ENCODE measurements around the gene CRTC2.
A peak's percentile ranks its signal among the peaks of the same experiment; 100 is the strongest.
"Not testable (repeated sequence)": the region's sequence is repeated elsewhere in the genome, so short reads cannot be mapped to it uniquely, and the experiment has no call there.

The CRTC2 gene, protein sequence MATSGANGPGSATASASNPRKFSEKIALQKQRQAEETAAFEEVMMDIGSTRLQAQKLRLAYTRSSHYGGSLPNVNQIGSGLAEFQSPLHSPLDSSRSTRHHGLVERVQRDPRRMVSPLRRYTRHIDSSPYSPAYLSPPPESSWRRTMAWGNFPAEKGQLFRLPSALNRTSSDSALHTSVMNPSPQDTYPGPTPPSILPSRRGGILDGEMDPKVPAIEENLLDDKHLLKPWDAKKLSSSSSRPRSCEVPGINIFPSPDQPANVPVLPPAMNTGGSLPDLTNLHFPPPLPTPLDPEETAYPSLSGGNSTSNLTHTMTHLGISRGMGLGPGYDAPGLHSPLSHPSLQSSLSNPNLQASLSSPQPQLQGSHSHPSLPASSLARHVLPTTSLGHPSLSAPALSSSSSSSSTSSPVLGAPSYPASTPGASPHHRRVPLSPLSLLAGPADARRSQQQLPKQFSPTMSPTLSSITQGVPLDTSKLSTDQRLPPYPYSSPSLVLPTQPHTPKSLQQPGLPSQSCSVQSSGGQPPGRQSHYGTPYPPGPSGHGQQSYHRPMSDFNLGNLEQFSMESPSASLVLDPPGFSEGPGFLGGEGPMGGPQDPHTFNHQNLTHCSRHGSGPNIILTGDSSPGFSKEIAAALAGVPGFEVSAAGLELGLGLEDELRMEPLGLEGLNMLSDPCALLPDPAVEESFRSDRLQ

DNA sequence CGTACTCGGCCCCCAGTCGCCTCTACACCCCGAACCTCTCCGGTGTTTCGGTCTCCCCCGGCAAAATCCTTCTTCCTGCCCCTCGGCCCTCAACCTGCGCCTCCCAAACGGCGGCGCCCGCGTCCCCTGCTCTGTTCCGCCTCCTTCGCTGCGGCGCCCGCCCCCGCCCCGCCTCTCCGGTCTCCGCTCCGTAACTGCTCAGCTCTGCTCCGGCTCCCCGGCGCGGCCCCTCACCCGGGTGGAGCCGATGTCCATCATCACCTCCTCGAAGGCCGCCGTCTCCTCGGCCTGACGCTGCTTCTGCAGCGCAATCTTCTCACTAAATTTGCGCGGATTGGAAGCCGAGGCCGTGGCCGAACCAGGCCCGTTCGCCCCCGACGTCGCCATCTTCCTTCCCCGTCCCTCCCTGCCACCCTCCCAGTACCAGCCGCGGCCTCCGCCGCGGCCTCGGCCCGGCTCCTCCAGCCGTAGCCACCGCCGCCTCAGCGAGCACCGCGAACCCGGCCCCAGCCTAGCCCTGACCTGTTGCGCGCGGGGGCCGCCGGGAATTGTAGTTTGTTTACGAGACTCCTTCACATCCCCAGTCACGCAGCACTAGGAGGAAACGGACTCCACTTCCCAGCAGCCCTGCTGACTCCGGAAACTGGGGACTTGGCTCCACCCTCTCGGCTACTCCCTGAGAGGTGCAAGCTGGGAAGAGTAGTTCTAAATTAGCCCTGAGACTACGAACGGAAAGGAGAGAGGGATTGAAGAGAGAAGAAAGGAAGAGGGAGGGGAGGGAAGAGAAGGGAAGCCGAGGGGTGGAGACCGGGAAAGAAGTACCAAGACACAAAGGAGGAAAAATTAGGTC is at the start of gene CRTC2:
CRTC2 (minus strand) TSS at position 502 of the 850 bp plus-strand sequence; CDS start at position 387, 115 bp downstream.
- peak; percentile 99 for DNase-seq

DNA sequence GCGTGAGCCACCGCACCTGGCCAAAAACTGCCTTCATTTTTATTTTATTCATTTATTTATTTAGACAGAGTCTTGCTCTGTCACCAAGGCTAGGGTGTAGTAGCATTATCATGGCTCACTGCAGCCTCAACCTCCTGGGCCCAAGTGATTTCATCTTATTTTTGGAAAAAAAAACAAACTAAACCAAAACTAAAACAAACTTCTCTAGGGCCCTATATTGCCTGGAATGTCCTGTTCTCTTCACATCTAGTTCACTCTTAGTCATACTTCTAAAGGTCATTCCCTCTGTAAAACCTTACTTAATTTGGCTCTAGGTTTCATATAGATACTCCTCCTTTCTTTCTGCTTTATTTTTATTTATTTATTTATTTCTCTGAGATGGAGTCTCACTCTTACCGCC is 47.7 kb upstream of the CRTC2 start:
- no peak for DNase-seq

DNA sequence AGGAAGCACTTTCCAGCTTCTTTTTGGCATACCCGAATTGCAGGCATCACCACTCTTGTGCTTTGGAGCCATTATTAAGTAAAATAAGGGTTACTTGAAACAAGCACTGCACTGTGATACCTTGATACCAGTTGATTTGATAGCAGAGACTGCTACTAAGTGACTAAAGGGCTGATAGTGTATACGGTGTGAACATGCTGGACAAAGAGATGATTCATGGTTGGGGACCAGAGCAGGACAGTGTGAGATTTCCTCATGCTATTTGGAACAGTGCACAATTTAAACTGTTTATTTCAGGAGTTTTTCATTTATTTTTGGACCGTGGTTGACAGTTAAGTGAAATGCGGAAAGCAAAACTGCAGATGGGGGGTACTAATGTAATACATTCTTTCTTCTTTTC is 42.0 kb upstream of the CRTC2 start:
- DNase-seq = no peak

DNA sequence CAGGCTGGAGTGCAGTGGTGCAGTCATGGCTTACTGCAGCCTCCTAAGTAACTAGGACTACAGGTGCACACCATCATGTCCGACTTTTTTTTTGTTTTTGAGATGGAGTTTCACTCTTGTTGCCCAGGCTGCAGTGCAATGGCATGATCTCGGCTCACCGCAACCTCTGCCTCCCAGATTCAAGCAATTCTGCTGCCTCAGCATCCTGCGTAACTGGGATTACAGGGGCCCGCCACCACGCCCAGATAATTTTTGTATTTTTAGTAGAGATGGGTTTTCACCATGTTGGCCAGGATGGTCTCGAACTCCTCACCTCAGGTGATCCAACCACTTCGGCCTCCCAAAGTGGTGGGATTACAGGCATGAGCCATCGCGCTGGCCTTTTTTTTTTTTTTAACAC is 38.5 kb upstream of the CRTC2 start:
- DNase-seq = not testable (repeated sequence)

DNA sequence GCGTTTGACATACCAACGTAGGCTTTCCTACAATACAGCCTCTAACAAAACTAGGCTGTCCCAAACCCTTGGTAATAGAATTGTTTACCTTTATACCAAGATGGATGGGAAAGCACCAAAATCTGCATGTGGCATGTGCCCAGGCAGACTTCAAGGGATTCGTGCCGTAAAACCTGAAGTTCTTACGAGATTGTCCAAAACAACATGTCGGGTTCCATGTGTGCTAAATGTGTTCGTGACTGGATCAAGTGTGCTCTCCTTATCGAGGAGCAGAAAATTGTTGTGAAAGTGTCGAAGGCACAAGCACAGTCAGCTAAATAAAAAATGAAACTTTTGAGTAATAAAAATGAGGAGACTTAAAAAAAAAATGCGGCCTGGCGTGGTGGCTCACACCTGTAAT is 37.2 kb upstream of the CRTC2 start:
- no peak for DNase-seq

DNA sequence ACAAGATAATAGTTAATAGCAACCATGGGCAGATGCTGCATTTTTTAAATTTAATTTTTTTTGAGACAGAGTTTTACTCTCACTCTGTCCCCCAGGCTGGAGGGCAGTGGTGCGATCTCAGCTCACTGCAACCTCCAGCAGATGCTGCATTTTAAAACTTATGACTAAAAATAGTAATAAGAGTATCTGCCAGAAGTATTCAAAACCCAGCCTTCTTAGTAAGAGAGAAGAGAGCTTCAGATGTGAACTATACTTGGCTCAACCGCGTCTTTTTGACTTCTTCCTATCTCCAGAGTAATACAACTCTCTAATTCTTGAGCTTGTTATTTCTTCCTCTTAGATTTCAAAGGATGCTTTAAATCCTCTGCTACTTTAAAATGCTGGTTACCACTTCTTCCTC is 36.8 kb upstream of the CRTC2 start:
- no peak for DNase-seq

DNA sequence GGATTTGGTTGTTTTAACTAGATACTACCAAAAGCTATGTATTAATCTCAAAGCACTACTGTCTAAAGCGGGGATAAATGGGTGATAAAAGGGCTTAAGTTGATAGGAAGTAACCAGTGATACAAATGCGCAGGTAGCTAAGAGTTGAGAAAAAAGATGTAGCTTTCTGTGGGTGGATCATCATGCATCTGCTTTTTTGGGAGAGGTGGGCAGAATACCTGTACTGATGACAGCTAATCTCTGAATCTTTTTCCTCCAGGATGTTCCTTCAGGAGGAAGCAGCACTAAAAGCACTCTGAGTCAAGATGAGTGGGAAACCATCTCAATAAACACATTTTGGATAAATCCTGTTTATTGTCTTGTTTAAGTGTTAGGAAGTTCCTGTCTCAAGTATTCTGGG is 33.4 kb upstream of the CRTC2 start:
- no peak for DNase-seq

DNA sequence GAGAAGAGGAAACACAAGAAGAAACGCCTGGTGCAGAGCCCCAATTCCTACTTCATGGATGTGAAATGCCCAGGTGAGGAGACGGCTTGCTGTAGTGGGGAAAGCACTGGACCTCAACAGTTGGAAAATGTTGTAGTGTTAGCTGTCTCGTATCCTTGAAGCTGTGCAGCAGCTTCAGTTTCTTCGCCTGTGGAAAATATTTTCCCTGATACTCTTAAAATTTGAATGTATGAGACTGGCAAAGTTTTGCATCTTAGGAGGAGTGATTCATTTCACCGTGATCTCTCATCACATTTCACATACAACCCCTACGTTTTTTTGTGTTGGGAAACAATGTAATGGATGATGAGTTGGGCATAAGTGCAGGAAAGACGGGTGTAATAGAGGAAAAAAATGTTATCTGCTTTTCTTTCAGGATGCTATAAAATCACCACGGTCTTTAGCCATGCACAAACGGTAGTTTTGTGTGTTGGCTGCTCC is 32.8 kb upstream of the CRTC2 start:
- no peak for DNase-seq

DNA sequence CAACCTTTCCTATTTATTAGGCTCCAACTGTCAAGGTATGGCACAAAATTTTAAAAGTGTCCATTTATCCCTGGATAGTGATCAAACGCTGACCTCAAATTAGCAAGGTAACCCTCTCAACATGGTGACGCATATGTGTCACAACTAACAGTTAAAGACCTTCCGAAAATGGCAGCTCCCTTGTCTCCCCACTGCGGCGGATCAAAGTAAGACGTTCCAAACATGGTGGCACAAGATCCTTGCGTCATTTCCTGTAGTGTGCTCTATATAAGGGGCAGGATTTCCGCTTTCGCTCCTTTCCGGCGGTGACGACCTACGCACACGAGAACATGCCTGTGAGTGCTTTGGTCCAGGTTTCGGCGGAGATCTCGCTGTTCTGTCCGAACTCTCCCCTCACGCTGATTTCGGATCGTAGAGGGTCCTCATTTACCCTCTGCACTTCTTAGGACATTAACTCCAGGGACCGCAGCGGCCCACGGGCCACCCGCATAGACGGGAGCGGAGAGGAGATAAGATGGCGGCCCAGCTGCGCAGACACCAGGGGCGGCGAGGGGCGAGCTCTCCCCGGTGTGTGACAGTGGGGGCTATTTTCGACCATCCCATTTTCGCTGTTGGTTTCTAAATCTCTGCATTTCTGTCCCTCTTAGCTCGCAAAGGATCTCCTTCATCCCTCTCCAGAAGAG is 32.2 kb upstream of the CRTC2 start, which contains the start of gene RPS27:
RPS27 (plus strand) TSS at position 295 of the 683 bp plus-strand sequence; CDS start at position 330, 35 bp downstream.
- DNase-seq = peak; percentile 99

DNA sequence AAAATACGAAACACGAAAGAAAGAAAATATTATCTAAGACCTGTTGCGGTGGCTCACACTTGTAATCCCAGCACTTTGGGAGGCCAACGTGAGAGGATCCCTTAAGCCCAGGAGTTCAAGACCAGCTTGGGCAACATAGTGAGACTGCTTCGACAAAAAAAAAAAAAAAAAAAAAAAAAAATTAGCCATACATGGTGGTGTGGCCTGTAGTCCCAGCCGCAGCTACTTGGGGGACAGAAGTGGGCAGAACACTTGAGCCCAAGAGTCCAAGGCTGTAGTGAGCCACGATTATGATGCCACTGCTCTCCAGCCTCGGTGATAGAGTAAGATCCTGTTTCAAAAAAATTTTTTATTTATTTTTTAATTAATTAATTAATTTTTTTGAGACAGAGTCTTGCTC is 29.2 kb upstream of the CRTC2 start:
- DNase-seq = no peak

DNA sequence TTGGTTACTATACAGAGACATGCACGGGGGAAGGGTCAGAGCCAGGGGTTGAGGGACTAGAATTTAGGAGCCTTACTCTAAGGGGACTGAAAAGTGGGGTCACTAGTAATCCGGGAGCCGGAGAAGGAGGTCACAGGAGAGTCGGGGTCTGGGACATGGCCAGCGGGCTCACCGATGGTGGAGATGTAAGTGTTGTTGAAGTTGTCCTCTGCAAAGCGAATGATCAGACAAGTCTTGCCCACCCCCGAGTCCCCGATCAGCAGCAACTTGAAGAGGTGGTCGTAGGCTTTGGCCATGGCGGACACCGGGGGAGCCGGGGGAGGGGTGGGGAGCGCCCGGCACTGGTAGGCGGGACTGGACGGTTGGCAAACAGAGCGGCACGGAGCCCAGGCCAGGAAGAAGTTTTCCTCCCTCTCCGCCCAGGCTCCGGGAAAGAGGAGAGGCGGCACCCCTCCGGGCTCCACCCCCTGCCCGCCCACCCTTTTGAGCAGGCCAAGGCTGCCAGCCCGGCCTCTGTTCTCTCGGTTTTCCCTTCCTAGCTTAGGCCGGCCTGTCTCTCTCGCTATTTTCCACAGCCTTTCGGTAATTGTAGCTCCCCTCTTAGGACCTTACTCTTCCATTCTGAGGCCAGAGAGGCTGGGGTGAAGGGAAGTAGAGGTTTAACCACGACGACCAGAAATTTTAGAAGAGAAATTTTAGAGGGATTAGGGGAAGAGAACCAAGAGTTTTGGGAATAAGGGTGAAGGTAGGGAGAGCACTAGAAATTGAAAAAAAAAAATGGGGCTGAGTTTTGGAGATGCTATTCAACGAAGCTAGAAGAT is 27.7 kb upstream of the CRTC2 start, which contains the start of gene RAB13:
RAB13 (minus strand) TSS at position 399 of the 821 bp plus-strand sequence; CDS start at position 296, 103 bp downstream.
- peak; percentile 62 for DNase-seq

DNA sequence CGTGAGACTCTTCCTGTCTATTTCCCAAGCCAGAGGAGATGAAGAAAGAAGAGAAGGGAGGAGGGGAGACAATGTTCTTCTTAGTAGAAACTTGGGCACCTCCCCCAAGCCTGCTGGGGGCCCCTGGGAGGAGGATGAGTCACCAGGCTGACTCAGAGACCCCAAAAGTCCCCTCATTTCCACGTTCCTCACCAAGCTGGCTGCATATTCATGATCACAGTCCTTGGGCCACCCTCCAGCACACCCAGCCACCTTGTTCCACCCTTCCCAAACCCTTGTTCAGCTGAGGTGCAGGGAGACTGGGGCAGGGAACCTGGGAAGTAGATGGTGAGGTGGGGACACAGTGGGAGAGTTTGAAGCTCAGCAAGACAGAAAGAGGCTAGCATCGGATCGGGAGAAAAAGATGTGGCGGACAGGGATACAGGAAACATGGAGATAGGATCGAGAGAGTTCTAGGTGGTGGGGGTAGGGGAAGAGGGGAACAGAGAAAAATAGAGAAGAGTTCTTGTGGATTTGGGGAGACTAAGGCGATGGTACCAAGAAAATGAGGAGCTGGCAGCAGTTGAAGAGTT is 27.0 kb upstream of the CRTC2 start:
- DNase-seq = no peak

DNA sequence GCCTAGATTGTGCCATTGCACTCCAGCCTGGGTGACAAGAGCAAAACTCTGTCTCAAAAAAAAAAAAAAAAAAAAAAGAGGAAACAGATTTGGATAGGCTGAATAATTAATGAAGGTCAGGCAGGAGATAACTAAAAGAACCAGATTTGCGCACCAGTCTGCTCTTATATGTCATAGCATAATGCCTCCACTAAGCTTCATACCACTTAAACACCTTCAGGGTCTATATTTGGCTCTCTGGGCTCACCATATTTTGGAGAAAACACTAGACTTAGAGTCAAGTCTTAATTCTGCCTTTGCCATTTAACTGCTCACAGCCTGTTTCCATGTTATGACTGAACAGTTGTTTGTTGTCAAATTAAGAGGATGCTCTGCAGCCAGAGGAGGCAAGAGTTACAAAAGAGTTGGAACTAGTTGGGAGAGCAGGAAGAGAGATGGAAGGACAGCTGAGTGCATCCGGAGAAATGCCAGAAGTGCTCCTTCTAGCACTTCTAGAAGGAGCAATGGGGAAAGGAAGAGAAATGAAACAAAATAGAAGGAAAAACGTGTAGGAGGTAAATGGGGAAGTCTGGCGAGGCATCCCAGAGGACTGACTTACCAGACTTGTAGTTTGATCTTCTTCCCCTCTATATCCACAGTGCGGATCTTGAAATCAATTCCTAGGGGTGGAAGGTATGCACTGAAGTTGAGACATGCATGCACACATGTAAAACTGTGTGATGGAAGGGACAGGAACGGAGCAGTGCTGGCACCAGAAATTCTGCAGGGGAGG is 25.9 kb upstream of the CRTC2 start:
- DNase-seq = no peak

DNA sequence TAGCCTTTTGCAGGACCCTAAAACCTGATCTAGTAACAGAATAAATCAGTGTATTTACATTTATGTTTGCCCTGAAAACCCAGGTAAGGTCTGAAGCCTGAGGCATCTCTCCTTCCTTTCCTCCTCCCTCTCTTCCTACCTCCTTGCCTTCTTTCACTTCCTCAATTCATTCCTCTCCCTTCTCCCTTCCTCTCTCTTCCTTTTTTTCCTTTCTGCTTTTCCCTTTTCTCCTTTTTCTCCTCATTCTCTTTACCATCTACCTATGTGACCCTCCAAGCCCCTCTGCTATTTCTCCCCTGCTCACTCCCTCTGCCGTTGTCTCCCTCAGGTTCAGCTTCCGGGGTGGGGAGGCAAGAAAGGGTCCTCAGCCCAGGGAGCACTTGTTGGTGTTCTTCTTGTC is 23.3 kb upstream of the CRTC2 start:
- not testable (repeated sequence) for DNase-seq

DNA sequence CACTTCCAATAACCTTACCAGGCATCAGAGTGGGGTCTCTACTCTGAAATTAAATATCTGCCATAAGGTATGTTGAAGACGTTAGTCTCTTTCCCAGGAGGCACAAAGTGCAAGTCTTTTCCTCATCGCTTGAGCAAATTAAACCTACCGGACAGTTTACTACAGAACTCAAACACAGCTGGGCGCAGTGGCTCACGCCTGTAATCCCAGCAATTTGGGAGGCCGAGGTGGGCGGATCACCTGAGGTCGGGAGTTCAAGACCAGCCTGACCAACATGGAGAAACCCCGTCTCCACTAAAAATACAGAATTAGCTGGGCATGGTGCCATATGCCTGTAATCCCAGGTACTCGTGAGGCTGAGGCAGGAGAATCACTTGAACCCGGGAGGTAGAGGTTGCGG is 20.7 kb upstream of the CRTC2 start:
- DNase-seq = not testable (repeated sequence)

DNA sequence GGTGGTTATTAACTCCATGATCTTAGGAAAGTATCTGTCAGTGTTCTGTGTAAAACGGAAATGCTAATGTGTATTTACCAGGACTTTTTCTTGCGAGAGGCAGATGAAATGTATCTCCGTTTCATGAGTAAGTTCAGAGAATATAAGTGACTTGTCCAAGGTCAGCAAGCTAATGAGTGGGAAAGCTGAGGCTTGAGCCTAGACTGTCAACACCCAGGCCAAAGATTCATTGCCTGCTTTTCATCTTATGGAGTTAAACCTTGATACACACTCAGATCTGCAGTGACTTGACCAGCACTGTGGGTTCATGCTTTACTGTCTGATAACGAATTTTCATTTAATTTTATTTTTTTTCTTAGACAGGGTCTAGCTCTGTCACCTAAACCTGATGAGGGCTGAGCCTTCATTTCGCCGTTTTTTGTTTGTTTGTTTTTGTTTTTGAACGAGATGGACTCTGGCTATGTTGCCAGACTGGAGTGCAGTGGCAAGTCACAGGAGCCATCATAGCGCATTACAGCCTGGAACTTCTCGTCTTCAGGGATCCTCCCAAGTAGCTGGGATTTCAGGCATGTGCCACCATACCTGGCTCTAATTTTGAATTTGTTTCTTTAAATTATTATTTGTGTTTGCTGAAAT is 20.0 kb upstream of the CRTC2 start:
- DNase-seq = no peak

DNA sequence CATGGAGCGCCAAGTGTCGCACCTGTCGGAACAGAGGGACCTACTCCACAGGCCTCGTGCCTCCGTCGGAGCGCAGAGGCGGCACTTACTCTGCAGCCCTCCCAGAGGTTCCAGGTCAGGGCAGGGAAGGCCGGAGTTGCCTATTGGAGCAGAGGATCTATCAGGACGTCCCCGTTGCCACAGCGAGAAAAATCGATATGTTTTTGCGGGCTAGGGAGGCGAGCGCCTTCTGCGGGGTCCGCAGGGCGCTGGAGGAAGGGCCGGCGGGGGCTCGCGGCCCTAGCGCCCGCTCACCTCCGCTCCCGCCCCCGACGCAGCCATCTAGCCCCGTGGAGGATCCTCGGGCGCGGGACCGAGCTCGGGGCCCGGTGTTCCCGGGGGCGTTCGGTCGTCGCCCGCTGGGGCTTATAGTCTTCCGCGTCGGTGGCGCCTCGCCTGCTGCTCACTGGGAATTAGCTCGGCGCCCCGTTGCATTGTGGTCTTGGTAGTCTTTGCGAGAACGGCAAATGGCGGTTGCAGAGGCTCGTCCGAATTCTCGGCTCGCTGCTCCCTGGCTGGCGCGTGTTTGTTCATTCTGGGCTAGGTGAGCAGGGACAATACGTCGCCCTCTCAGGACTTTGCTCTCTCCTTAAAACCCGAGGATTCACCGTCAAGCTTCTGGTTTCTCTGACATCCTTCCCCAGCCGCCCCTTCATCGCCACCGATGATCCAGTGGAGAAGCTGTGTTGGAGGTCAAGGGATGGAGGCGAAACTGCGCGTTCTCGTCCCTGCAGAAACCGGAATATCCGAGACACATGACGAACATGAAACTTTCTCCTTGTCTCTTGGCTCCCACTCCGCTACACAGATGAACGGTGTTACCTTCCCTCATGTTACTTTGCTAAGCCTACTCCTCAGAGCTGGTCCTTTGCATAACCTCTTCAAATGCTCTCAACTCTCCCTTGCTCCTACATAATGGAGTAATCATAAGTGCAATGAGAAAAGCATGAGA is 19.1 kb upstream of the CRTC2 start, which contains the start of gene JTB:
JTB (minus strand) TSS at position 425 of the 991 bp plus-strand sequence; CDS start at position 3, 422 bp downstream.
- DNase-seq = peak; percentile 75

DNA sequence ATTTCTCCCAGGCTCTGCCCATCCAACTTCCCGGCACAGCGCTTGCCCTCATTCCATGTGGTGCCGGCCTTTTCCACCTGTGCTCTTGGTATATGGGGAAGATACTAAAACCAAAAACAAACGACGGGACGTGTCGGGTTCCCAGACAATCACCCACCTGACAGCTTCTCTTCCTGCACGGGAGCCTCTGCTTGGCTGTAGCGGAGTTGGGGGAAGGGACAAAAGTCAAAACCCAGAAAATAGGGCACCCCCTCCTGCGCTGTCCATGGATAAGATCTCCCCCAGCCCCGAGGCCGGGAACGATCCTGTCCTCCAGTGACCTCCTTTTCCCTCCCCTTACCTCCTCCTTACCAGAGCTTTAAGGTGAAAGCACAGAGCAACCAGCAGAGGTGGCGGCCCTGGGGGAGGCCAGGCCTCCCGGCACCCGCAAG is 18.4 kb upstream of the CRTC2 start:
- no peak for DNase-seq
